Keratinocyte (primary cell): ENCODE results near the gene PMCH. TPM values are rescaled to one million over a fixed set of nuclear protein-coding genes. Genes with fewer than 3 reads are reported as not detected.
"Not testable (repeated sequence)": the region's sequence is repeated elsewhere in the genome, so short reads cannot be mapped to it uniquely, and the experiment has no call there.

ENCODE experiments used
- DNase-seq: peaks from one replicate; pipeline ENCODE4 v3.0.0-alpha.2; 2011; ENCODE audit warnings: low read depth, missing footprints, low spot score
- FAIRE-seq: peaks from 2 replicates; lab custom pipeline; 2011; peaks lifted over from hg19 to GRCh38; lab: Jason Lieb, UNC
- H2AFZ ChIP-seq: 2 replicates; pipeline ENCODE4 v1.6.0; 2012; ENCODE audit warnings: low read length, control low read depth, inconsistent platforms; ENCODE audit not compliant: control insufficient read depth
- H3K27ac ChIP-seq: 2 replicates; pipeline ENCODE4 v1.5.1; 2011; ENCODE audit warnings: low read length; ENCODE audit not compliant: control insufficient read depth, insufficient read depth
- H3K27me3 ChIP-seq: 3 replicates; pipeline ENCODE4 v1.6.0; 2011; ENCODE audit warnings: low read length; ENCODE audit not compliant: control insufficient read depth, insufficient read depth; ENCODE audit errors: extremely low read depth
- H3K36me3 ChIP-seq, 2 experiments: 2 replicates in 1 of 2; 3 replicates in 1 of 2; pipeline ENCODE4 v1.5.1; 2011; ENCODE audit warnings: low read length in 2 of 2, mild to moderate bottlenecking in 1 of 2; ENCODE audit not compliant: control insufficient read depth in 2 of 2, insufficient read depth in 2 of 2; ENCODE audit errors: extremely low read depth in 1 of 2
- H3K4me1 ChIP-seq: 3 replicates; pipeline ENCODE4 v1.5.1; 2011; ENCODE audit warnings: low read length; ENCODE audit not compliant: control insufficient read depth, insufficient read depth; ENCODE audit errors: extremely low read depth
- H3K4me2 ChIP-seq: 3 replicates; pipeline ENCODE4 v1.6.0; 2011; ENCODE audit warnings: low read depth, low read length; ENCODE audit not compliant: control insufficient read depth, insufficient read depth; ENCODE audit errors: extremely low read depth
- H3K4me3 ChIP-seq, 3 experiments: fragments of 200-600 bp in 1 of 3; sonication (generic) in 1 of 3; 2 replicates in 2 of 3; 3 replicates in 1 of 3; pipeline ENCODE4 v1.5.1; 2011 to 2016; ENCODE audit warnings: low read length in 3 of 3, mild to moderate bottlenecking in 3 of 3, control low read depth in 2 of 3, inconsistent platforms in 1 of 3, low read depth in 1 of 3, mixed read lengths in 1 of 3, mixed run types in 1 of 3, moderate library complexity in 1 of 3; ENCODE audit not compliant: control insufficient read depth in 2 of 3, insufficient read depth in 2 of 3; ENCODE audit errors: extremely low read depth in 1 of 3
- H3K79me2 ChIP-seq: 2 replicates; pipeline ENCODE4 v1.6.0; 2012; ENCODE audit warnings: low read length; ENCODE audit not compliant: control insufficient read depth, insufficient read depth
- H3K9ac ChIP-seq: 3 replicates; pipeline ENCODE4 v1.6.0; 2011; ENCODE audit warnings: low read length; ENCODE audit not compliant: control insufficient read depth, insufficient read depth; ENCODE audit errors: extremely low read depth
- H3K9me1 ChIP-seq: 3 replicates; pipeline ENCODE4 v1.6.0; 2011; ENCODE audit warnings: low read length; ENCODE audit not compliant: control insufficient read depth, insufficient read depth; ENCODE audit errors: extremely low read depth
- H3K9me3 ChIP-seq: 2 replicates; pipeline ENCODE4 v1.5.1; 2012; ENCODE audit warnings: low read depth, low read length; ENCODE audit not compliant: control insufficient read depth
- H4K20me1 ChIP-seq: 3 replicates; pipeline ENCODE4 v1.6.0; 2011; ENCODE audit warnings: low read length; ENCODE audit not compliant: control insufficient read depth, insufficient read depth; ENCODE audit errors: extremely low read depth
- EZH2 ChIP-seq: IDR thresholded peaks from one replicate; pipeline ENCODE4 v1.6.1; 2012; ENCODE audit warnings: inconsistent platforms, mild to moderate bottlenecking, low read length, moderate library complexity
- dilution Hi-C: fragments of 300-500 bp; cut with MboI; formaldehyde crosslinking; loops from one replicate; pipeline ENCODE4 v1.7.0; 2020; ENCODE audit warnings: low sequenced_read_pairs; ENCODE audit not compliant: extremely low pct_ligation_motif_present
- polyA minus RNA-seq, 3 experiments: library from RNA; depleted of rRNA, polyadenylated mRNA; stranded (reverse); fragments of >200 nt; gene quantifications; 1 replicate in 1 of 3; 2 replicates in 1 of 3; 3 replicates in 1 of 3; pipeline ENCODE4 v1.2.3, GENCODE V29; 2011
- polyA plus RNA-seq, 5 experiments: library from polyadenylated mRNA; depleted of rRNA in 3 of 5; stranded (reverse) in 3 of 5; stranded (forward) in 1 of 5; unstranded in 1 of 5; fragments of >200 nt; gene quantifications; 1 replicate in 1 of 5; 2 replicates in 3 of 5; 3 replicates in 1 of 5; pipeline versions ENCODE4 v1.2.1 to v1.2.3, GENCODE V29; 2011 to 2012; ENCODE audit warnings: missing spikeins in 2 of 5, low read depth in 1 of 5, low replicate concordance in 1 of 5
- TF ChIP-seq, protein P1 (sequence below), 3 experiments: IDR thresholded peaks in 1 of 3; conservative IDR thresholded peaks in 1 of 3; optimal IDR thresholded peaks in 1 of 3; 2 replicates in 2 of 3; 3 replicates in 1 of 3; pipeline versions ENCODE3 to v1.5.1; 2011; ENCODE audit warnings: low read length in 3 of 3, mild to moderate bottlenecking in 3 of 3, moderate library complexity in 2 of 3, control low read depth in 1 of 3, inconsistent platforms in 1 of 3; ENCODE audit not compliant: insufficient read depth in 2 of 3; ENCODE audit errors: extremely low read depth in 1 of 3

PMCH gene
- polyA plus RNA-seq (not detected in 3 replicates), polyA minus RNA-seq (not detected in 3 replicates)
- polyA plus RNA-seq (2011; ENCODE audit: low read depth), result not detected
- polyA plus RNA-seq (2011; cell fraction: cytosol; rRNA removed), result not detected in 2 replicates
- polyA plus RNA-seq (2011; cell fraction: nucleus; rRNA removed), result not detected in 2 replicates
- not detected in 2 replicates for polyA plus RNA-seq (2012; ENCODE audit: low replicate concordance)
- polyA minus RNA-seq (2011; cell fraction: cytosol; rRNA and poly(A)+ RNA removed), result not detected
- not detected in 2 replicates for polyA minus RNA-seq (2011; cell fraction: nucleus; rRNA and poly(A)+ RNA removed)

GRCh38 chr12:102197789-102198188, at the start of gene PMCH:
Gene PMCH, minus strand, starts transcription at chr12:102197833. Its CDS starts 63 bp downstream, at chr12:102197770.
- TF ChIP-seq, protein P1, sequence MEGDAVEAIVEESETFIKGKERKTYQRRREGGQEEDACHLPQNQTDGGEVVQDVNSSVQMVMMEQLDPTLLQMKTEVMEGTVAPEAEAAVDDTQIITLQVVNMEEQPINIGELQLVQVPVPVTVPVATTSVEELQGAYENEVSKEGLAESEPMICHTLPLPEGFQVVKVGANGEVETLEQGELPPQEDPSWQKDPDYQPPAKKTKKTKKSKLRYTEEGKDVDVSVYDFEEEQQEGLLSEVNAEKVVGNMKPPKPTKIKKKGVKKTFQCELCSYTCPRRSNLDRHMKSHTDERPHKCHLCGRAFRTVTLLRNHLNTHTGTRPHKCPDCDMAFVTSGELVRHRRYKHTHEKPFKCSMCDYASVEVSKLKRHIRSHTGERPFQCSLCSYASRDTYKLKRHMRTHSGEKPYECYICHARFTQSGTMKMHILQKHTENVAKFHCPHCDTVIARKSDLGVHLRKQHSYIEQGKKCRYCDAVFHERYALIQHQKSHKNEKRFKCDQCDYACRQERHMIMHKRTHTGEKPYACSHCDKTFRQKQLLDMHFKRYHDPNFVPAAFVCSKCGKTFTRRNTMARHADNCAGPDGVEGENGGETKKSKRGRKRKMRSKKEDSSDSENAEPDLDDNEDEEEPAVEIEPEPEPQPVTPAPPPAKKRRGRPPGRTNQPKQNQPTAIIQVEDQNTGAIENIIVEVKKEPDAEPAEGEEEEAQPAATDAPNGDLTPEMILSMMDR (optimal IDR thresholded peaks at IDR 0.05 in 1 of 3, IDR thresholded peaks at IDR 0.05 in 1 of 3, conservative IDR thresholded peaks at IDR 0.05 in 1 of 3; ENCODE audit: extremely low read depth in 1 of 3, insufficient read depth in 2 of 3, low read length in 3 of 3), result no peak
- H3K9ac ChIP-seq, result no peak within 1 kb of the TSS

DNA sequence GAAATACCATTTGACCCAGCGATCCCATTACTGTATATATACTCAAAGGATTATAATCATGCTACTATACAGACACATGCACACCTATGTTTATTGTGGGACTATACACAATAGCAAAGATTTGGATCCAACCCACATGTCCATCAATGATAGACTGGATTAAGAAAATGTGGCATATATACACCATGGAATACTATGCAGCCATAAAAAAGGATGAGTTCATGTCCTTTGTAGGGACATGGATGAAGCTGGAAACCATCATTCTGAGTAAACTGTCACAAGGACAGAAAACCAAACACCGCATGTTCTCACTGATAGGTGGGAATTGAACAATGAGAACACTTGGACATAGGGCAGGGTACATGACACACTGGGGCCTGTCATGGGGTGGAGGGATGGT, 43.2 kb upstream of the PMCH start:
- H3K9me1 ChIP-seq, H3K27ac ChIP-seq, H3K4me3 ChIP-seq, H3K9ac ChIP-seq, DNase-seq, FAIRE-seq, H3K4me2 ChIP-seq, H4K20me1 ChIP-seq, H3K9me3 ChIP-seq, dilution Hi-C loops, H3K79me2 ChIP-seq, H3K36me3 ChIP-seq, H2AFZ ChIP-seq, H3K4me1 ChIP-seq, H3K27me3 ChIP-seq: not testable (repeated sequence)

More at GRCh38 chr12:102197789-102198188, at the start of gene PMCH:
- Histone ChIP-seq H4K20me1 (no peaks in the 10 kb centered on the region), H3K27me3 (no peaks in the 10 kb centered on the region), H3K9me3 (no peaks in the 10 kb centered on the region), H2AFZ (no peak within 1 kb of the TSS), H3K36me3 (no peaks in the 10 kb centered on the region), H3K79me2 (no peaks in the 10 kb centered on the region), H3K9me1 (no peaks in the 10 kb centered on the region), H3K4me3 (no peak within 1 kb of the TSS), H3K4me1 (no peaks in the 10 kb centered on the region), H3K27ac (no peak within 1 kb of the TSS), H3K4me2 (no peak within 1 kb of the TSS)
- dilution Hi-C loops, result no loop called here
- FAIRE-seq (no peak), DNase-seq (no peak)

- no peak overlapping the region for H3K9ac ChIP-seq
- dilution Hi-C loops, result no loop called here
- no peak for TF ChIP-seq EZH2
- TF ChIP-seq, protein P1 (optimal IDR thresholded peaks at IDR 0.05 in 1 of 3, IDR thresholded peaks at IDR 0.05 in 1 of 3, conservative IDR thresholded peaks at IDR 0.05 in 1 of 3; ENCODE audit: extremely low read depth in 1 of 3, insufficient read depth in 2 of 3, low read length in 3 of 3), result no peak
- H3K27me3 ChIP-seq, result no peaks in the 10 kb centered on the region
- no peak for FAIRE-seq
- H3K9me1 ChIP-seq, result no peaks in the 10 kb centered on the region
- H3K9me3 ChIP-seq, result no peaks in the 10 kb centered on the region
- H3K4me1 ChIP-seq, result no peaks in the 10 kb centered on the region
- H3K79me2 ChIP-seq, result no peaks in the 10 kb centered on the region
- no peak for DNase-seq
- H4K20me1 ChIP-seq, result no peaks in the 10 kb centered on the region
- no peak overlapping the region for H3K4me2 ChIP-seq
- H3K27ac ChIP-seq, result no peak overlapping the region
- H2AFZ ChIP-seq, result no peak overlapping the region
- no peaks in the 10 kb centered on the region for H3K36me3 ChIP-seq
- no peak overlapping the region for H3K4me3 ChIP-seq
These were observed 37.0 kb upstream of the PMCH start for GRCh38 chr12:102234599-102234998.
